Measurements from ENCODE around the gene DGKI.

DGKI gene

GRCh38 chr7:137825489-137825888 is 21.3 kb downstream of the DGKI start:
- H3K4me1 ChIP-seq, result peaks cover 21% of the 10 kb centered on the region
- no peaks in the 10 kb centered on the region for H3K36me3 ChIP-seq
- no peak overlapping the region for H3K9ac ChIP-seq
- no peak overlapping the region for H3K4me3 ChIP-seq
- TF ChIP-seq Cebpa-rat (IDR thresholded peaks at IDR 0.05), result no peak
- H4K20me1 ChIP-seq, result no peaks in the 10 kb centered on the region
- H3K27me3 ChIP-seq, result no peaks in the 10 kb centered on the region
- H3K27ac ChIP-seq, result no peak overlapping the region
- H3K9me3 ChIP-seq, result no peaks in the 10 kb centered on the region
- H3K4me2 ChIP-seq, result no peak overlapping the region

- no peaks in the 10 kb centered on the region for H3K9me3 ChIP-seq
- peak overlapping the region; percentile 45 for H3K4me2 ChIP-seq
- H3K27me3 ChIP-seq, result no peaks in the 10 kb centered on the region
- no peak overlapping the region for H3K27ac ChIP-seq
- H3K9ac ChIP-seq, result no peak overlapping the region
- no peak overlapping the region for H3K4me3 ChIP-seq
- peaks cover 19% of the 10 kb centered on the region for H3K4me1 ChIP-seq
- H3K36me3 ChIP-seq, result no peaks in the 10 kb centered on the region
- TF ChIP-seq Cebpa-rat (IDR thresholded peaks at IDR 0.05), result no peak
- H4K20me1 ChIP-seq, result no peaks in the 10 kb centered on the region
Measured at GRCh38 chr7:137820677-137821420, 25.9 kb downstream of the DGKI start.

- Histone ChIP-seq H3K27me3 (no peaks in the 10 kb centered on the region), H3K9me3 (no peaks in the 10 kb centered on the region), H3K9ac (no peak overlapping the region), H3K4me2 (peak overlapping the region; percentile 45), H3K4me1 (peaks cover 19% of the 10 kb centered on the region), H3K36me3 (no peaks in the 10 kb centered on the region), H3K27ac (no peak overlapping the region), H3K4me3 (no peak overlapping the region), H4K20me1 (no peaks in the 10 kb centered on the region)
- no peak for TF ChIP-seq Cebpa-rat (IDR thresholded peaks at IDR 0.05)
Measured at GRCh38 chr7:137820156-137820555, 26.6 kb downstream of the DGKI start.

- no peak overlapping the region for H3K27ac ChIP-seq
- H3K9me3 ChIP-seq, result no peaks in the 10 kb centered on the region
- peaks cover 13% of the 10 kb centered on the region for H3K4me1 ChIP-seq
- no peaks in the 10 kb centered on the region for H3K27me3 ChIP-seq
- no peaks in the 10 kb centered on the region for H3K36me3 ChIP-seq
- no peak for TF ChIP-seq Cebpa-rat (IDR thresholded peaks at IDR 0.05)
- H3K4me2 ChIP-seq, result no peak overlapping the region
- H4K20me1 ChIP-seq, result no peaks in the 10 kb centered on the region
- no peak overlapping the region for H3K9ac ChIP-seq
- H3K4me3 ChIP-seq, result no peak overlapping the region
Measured at GRCh38 chr7:137818036-137818435, 28.7 kb downstream of the DGKI start.

GRCh38 chr7:137816696-137817320 is 30.0 kb downstream of the DGKI start:
- peaks cover 11% of the 10 kb centered on the region for H3K4me1 ChIP-seq
- TF ChIP-seq Cebpa-rat (IDR thresholded peaks at IDR 0.05), result no peak
- H3K36me3 ChIP-seq, result no peaks in the 10 kb centered on the region

GRCh38 chr7:137813541-137813940 is 33.2 kb downstream of the DGKI start:
- no peaks in the 10 kb centered on the region for H3K36me3 ChIP-seq
- no peaks in the 10 kb centered on the region for H4K20me1 ChIP-seq
- no peak overlapping the region for H3K4me2 ChIP-seq
- H3K9me3 ChIP-seq, result no peaks in the 10 kb centered on the region
- no peaks in the 10 kb centered on the region for H3K27me3 ChIP-seq
- H3K9ac ChIP-seq, result no peak overlapping the region
- H3K4me1 ChIP-seq, result no peaks in the 10 kb centered on the region
- no peak for TF ChIP-seq Cebpa-rat (IDR thresholded peaks at IDR 0.05)
- no peak overlapping the region for H3K4me3 ChIP-seq
- no peak overlapping the region for H3K27ac ChIP-seq

More at GRCh38 chr7:137816696-137817320, 30.0 kb downstream of the DGKI start:
- Histone ChIP-seq H3K4me3 (no peak overlapping the region), H4K20me1 (no peaks in the 10 kb centered on the region), H3K9me3 (no peaks in the 10 kb centered on the region), H3K27me3 (no peaks in the 10 kb centered on the region), H3K9ac (no peak overlapping the region), H3K4me2 (no peak overlapping the region), H3K27ac (no peak overlapping the region)

- Histone ChIP-seq H3K27me3 (no peaks in the 10 kb centered on the region), H3K4me1 (no peaks in the 10 kb centered on the region), H3K4me3 (no peak overlapping the region), H3K4me2 (no peak overlapping the region), H3K36me3 (no peaks in the 10 kb centered on the region), H3K9ac (no peak overlapping the region), H4K20me1 (no peaks in the 10 kb centered on the region), H3K9me3 (no peaks in the 10 kb centered on the region), H3K27ac (no peak overlapping the region)
- TF ChIP-seq Cebpa-rat (IDR thresholded peaks at IDR 0.05), result no peak
Measured at GRCh38 chr7:137810248-137810647, 36.5 kb downstream of the DGKI start.

GRCh38 chr7:137804836-137805235 is 41.9 kb downstream of the DGKI start:
- H3K27me3 ChIP-seq, result no peaks in the 10 kb centered on the region
- no peaks in the 10 kb centered on the region for H4K20me1 ChIP-seq
- no peak overlapping the region for H3K9ac ChIP-seq
- no peaks in the 10 kb centered on the region for H3K36me3 ChIP-seq
- H3K4me1 ChIP-seq, result no peaks in the 10 kb centered on the region
- no peaks in the 10 kb centered on the region for H3K9me3 ChIP-seq
- H3K27ac ChIP-seq, result no peak overlapping the region
- no peak overlapping the region for H3K4me2 ChIP-seq
- H3K4me3 ChIP-seq, result no peak overlapping the region
- no peak for TF ChIP-seq Cebpa-rat (IDR thresholded peaks at IDR 0.05)

GRCh38 chr7:137801491-137801890 is 45.3 kb downstream of the DGKI start:
- no peak overlapping the region for H3K4me2 ChIP-seq
- H4K20me1 ChIP-seq, result no peaks in the 10 kb centered on the region
- no peak overlapping the region for H3K4me3 ChIP-seq
- no peaks in the 10 kb centered on the region for H3K27me3 ChIP-seq
- no peak overlapping the region for H3K9ac ChIP-seq
- H3K36me3 ChIP-seq, result no peaks in the 10 kb centered on the region
- H3K9me3 ChIP-seq, result peaks cover 4% of the 10 kb centered on the region; the same call in 1 of the 2 replicates
- no peak overlapping the region for H3K27ac ChIP-seq
- no peaks in the 10 kb centered on the region for H3K4me1 ChIP-seq
- TF ChIP-seq Cebpa-rat (IDR thresholded peaks at IDR 0.05), result no peak

- no peak overlapping the region for H3K9ac ChIP-seq
- H3K27ac ChIP-seq, result no peak overlapping the region
- no peaks in the 10 kb centered on the region for H4K20me1 ChIP-seq
- H3K4me2 ChIP-seq, result no peak overlapping the region
- no peaks in the 10 kb centered on the region for H3K27me3 ChIP-seq
- H3K4me3 ChIP-seq, result no peak overlapping the region
- H3K4me1 ChIP-seq, result no peaks in the 10 kb centered on the region
- TF ChIP-seq Cebpa-rat (IDR thresholded peaks at IDR 0.05), result no peak
- peaks cover 9% of the 10 kb centered on the region for H3K9me3 ChIP-seq
- no peaks in the 10 kb centered on the region for H3K36me3 ChIP-seq
Measured at GRCh38 chr7:137801003-137801402, 45.8 kb downstream of the DGKI start.

Data from BLaER1 (cell line).